C4-2B (cell line): ENCODE results near the gene CEP85L.

Source experiments
- H3K27ac ChIP-seq: fragments of 450-650 bp; 2 replicates; pipeline ENCODE4 v1.5.1; 2017
- ZFX ChIP-seq: fragments of 450-650 bp; IDR thresholded peaks from 2 replicates; pipeline ENCODE4 v1.6.1; 2017
- TF ChIP-seq, protein P1 (sequence below): fragments of 450-650 bp; conservative IDR thresholded peaks from 2 replicates; pipeline ENCODE4 v1.5.1; 2017; ENCODE audit warnings: mild to moderate bottlenecking

The CEP85L gene

GRCh38 chr6:118589186-118589585 is 62.2 kb downstream of the CEP85L start:
- TF ChIP-seq ZFX: no peak
- TF ChIP-seq, protein P1, sequence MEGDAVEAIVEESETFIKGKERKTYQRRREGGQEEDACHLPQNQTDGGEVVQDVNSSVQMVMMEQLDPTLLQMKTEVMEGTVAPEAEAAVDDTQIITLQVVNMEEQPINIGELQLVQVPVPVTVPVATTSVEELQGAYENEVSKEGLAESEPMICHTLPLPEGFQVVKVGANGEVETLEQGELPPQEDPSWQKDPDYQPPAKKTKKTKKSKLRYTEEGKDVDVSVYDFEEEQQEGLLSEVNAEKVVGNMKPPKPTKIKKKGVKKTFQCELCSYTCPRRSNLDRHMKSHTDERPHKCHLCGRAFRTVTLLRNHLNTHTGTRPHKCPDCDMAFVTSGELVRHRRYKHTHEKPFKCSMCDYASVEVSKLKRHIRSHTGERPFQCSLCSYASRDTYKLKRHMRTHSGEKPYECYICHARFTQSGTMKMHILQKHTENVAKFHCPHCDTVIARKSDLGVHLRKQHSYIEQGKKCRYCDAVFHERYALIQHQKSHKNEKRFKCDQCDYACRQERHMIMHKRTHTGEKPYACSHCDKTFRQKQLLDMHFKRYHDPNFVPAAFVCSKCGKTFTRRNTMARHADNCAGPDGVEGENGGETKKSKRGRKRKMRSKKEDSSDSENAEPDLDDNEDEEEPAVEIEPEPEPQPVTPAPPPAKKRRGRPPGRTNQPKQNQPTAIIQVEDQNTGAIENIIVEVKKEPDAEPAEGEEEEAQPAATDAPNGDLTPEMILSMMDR: no peak
- no peak overlapping the region for H3K27ac ChIP-seq

- TF ChIP-seq, protein P1: no peak
- TF ChIP-seq ZFX: no peak
- no peak overlapping the region for H3K27ac ChIP-seq
These were observed 62.8 kb downstream of the CEP85L start for GRCh38 chr6:118588626-118589025.

DNA sequence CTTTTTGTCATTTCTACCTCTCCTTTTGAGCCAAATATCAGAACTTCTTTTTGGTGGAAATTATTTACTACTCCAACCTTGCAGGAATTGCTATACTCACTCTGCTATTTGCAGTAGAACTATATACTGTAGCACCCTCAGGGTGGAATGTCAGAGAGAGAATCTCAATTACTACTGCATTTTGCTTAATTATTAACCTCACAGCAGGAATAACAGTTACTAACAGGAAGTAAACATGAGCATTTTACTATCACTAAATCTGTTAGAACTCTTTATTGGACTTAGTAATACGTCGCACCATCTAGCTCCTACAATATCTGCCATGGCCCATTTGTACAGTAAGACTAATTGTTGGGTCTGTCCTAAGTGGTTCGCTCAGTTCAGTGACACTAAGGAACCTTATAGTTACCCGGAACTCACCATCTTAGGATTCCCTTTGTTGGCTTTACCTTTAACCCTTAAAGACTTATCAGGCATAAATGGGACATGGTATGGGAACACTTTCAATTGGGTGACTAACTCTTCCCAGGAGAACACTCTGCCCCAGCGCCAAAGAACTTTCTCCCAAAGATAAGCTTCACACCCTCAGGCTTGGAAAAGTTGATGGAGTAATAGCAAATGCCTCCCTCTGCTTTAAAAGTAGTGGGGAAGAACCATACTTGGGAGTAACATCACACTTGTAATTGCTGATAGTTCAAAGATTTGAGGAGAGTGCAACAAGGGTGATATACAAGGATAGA is 64.5 kb downstream of the CEP85L start:
- no peak overlapping the region for H3K27ac ChIP-seq
- TF ChIP-seq ZFX: no peak
- TF ChIP-seq, protein P1: no peak

DNA sequence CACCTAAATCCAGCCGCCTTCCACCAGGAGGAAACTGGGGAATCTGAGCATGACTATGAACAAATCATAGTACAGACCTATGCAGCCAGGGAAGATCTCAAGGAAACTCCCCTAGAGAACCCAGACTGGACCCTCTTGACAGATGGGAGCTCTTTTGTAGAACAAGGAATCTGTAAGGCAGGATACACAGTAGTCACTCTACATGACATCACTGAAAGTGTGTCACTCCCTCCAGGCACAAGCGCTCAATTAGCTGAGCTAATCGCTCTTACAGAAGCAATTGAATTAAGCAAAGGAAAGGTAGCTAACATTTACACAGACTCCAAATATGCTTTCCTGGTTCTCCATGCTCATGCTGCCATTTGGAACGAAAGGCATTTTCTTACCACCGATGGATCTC is 66.5 kb downstream of the CEP85L start:
- TF ChIP-seq, protein P1: no peak
- no peak for TF ChIP-seq ZFX
- H3K27ac ChIP-seq: no peak overlapping the region

DNA sequence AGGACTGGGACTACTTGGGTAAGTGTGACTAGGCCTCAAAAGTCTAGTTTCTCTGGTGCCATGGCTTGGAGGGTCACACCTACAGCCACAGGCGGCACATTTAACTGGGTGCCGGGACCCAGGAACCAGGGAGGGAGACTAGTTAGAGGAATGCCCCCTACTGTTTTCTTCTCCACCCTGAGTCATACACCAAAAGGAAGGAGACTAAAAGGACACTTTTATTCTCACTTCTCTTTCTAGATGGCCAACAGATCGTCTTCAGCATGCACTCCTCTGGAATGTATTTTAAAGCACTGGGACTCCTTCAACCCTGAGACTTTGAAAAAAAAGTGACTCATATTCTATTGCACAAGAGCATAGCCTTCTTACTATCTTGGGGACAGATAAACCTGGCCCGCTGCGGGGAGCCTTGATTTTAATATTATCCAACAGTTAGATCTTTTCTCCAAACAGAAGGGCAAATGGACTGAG is 69.9 kb downstream of the CEP85L start:
- H3K27ac ChIP-seq: peak overlapping the region; percentile 56; the same call in 1 of the 2 replicates
- TF ChIP-seq, protein P1: no peak
- TF ChIP-seq ZFX: no peak

GRCh38 chr6:118580585-118581419 is 70.6 kb downstream of the CEP85L start:
- no peak for TF ChIP-seq ZFX
- TF ChIP-seq, protein P1: peak; percentile 75
- H3K27ac ChIP-seq: peak overlapping the region; percentile 56; the same call in 1 of the 2 replicates

- no peak overlapping the region for H3K27ac ChIP-seq
- TF ChIP-seq, protein P1: no peak
- no peak for TF ChIP-seq ZFX
These were observed 71.6 kb downstream of the CEP85L start for GRCh38 chr6:118579786-118580185.
